ENCODE measurements around the gene GTF2E1.

The GTF2E1 gene

GRCh38 chr3:120800625-120801024, 58.1 kb downstream of the GTF2E1 start:
- DNase-seq (ENCODE audit: low read depth), result no peak

- DNase-seq (ENCODE audit: low read depth), result no peak
Observed at GRCh38 chr3:120801484-120801883, 58.9 kb downstream of the GTF2E1 start.

GRCh38 chr3:120802916-120803315, 60.4 kb downstream of the GTF2E1 start:
- no peak for DNase-seq (ENCODE audit: low read depth)

GRCh38 chr3:120816728-120817127, 74.2 kb downstream of the GTF2E1 start:
- DNase-seq (ENCODE audit: low read depth), result no peak

DNA sequence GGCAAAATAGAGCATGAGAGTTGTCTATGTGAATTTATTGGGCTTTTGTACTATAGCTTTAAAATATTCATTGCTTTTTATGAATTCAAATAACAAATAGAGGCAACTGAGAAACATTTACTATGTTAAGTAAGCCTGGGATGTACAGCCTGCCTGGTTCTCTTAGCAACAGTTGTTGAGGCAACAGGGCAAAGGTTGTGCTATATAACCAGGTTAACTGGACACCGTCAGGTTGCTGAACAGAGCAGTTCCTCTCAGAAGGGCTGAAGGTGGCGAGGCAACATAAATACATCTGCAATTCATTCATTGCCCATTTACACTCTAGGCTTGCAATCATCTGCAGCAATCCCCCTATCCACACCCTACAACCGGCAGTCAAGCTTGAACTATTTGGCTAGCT, 78.2 kb downstream of the GTF2E1 start:
- no peak for DNase-seq (ENCODE audit: low read depth)

- no peak for DNase-seq (ENCODE audit: low read depth)
Observed at GRCh38 chr3:120821426-120821825, 78.9 kb downstream of the GTF2E1 start.

DNA sequence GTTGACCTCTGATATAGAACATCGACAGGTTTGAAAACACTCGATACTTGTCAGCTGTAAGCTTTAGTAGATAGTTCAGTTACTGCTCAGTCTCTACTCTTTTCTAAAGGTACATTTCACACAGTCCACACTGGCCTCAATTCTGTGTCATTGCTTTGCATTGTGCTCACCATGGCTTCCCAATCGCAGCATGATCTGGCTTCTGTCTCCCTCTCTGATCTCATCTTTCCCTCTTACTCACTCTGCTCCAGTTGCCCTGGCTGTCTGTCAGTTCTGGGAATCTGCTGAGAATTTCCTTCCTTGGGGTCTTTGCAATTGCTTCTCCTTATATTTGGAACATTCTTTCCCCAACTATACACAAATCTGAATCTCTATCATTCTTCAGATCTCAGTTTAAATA, 80.6 kb downstream of the GTF2E1 start:
- no peak for DNase-seq (ENCODE audit: low read depth)

GRCh38 chr3:120824613-120825012, 82.1 kb downstream of the GTF2E1 start:
- DNase-seq (ENCODE audit: low read depth), result no peak

- no peak for DNase-seq (ENCODE audit: low read depth)
Observed at GRCh38 chr3:120828796-120829195, 86.3 kb downstream of the GTF2E1 start.

DNA sequence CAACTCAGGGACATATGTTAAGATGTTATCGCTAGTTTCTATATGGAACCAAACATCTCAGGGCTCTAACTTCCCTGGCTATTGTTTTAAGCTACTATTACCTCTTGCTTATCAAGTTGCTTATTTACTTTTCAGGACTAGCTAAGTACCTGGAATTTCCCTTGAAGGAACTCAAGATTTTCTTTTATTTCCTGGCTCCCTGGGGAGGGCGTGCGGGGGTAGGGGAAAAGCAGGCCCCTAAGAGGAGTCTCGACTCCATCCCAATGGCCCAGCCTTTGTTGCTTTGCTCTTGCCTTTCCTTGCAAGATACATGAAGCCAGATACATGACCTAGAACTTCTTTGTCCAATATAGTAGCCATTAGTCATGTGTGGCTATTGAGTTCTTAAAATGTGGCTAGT, 88.5 kb downstream of the GTF2E1 start:
- DNase-seq (ENCODE audit: low read depth), result no peak

Data from stimulated activated CD8-positive, alpha-beta memory T cell treated with anti-CD3 and anti-CD28 coated beads, Interleukin-4, amount 100 ng/mL, for 24 hours (primary cell).